Heart right ventricle (tissue), 16 donors: ENCODE results near the gene LTBP2. TPM values are rescaled to one million over a fixed set of nuclear protein-coding genes. Genes with fewer than 3 reads are reported as not detected.

ENCODE experiments used
- ATAC-seq, 8 donors: fragments of 200-7000 bp; cut with Tn5 transposase; one replicate each; pipeline ENCODE4 v1.9.1; 2020; ENCODE audit warnings: mild to moderate bottlenecking in 8 of 8, moderate library complexity in 8 of 8, moderate number of reproducible peaks in 1 of 8
- DNase-seq, 2 donors: peaks; one replicate each; pipeline ENCODE4 v3.0.0-alpha.2; 2020
- H3K27ac ChIP-seq, 10 donors: fragments of 200-600 bp; sonication (generic) in 2 of 10; one replicate each; pipeline versions ENCODE4 v1.5.0 to v1.8.0; 2020 to 2022; ENCODE audit warnings: mild to moderate bottlenecking in 3 of 10
- H3K27me3 ChIP-seq, 7 donors: fragments of 200-600 bp; one replicate each; pipeline ENCODE4 v1.8.0; 2021 to 2022; ENCODE audit warnings: mild to moderate bottlenecking in 2 of 7
- H3K36me3 ChIP-seq, 9 donors: fragments of 200-600 bp; sonication (generic) in 1 of 9; one replicate each; pipeline versions ENCODE4 v1.5.0 to v1.8.0; 2020 to 2022; ENCODE audit warnings: mild to moderate bottlenecking in 2 of 9
- H3K4me1 ChIP-seq, 9 donors: fragments of 200-600 bp; sonication (generic) in 1 of 9; one replicate each; pipeline versions ENCODE4 v1.5.0 to v1.8.0; 2020 to 2022; ENCODE audit warnings: mild to moderate bottlenecking in 4 of 9
- H3K4me3 ChIP-seq, 10 donors: fragments of 200-600 bp; sonication (generic) in 2 of 10; one replicate each; pipeline versions ENCODE4 v1.5.0 to v1.8.0; 2020 to 2022; ENCODE audit warnings: mild to moderate bottlenecking in 7 of 10, moderate library complexity in 2 of 10
- H3K9me3 ChIP-seq, 11 donors: fragments of 200-600 bp in 10 of 11; sonication (generic) in 2 of 11; one replicate each; pipeline versions ENCODE4 v1.5.0 to v1.8.0; 2013 to 2022; ENCODE audit warnings: mild to moderate bottlenecking in 2 of 11, control low read depth in 1 of 11, moderate library complexity in 1 of 11
- CTCF ChIP-seq, 9 donors: fragments of 200-600 bp; sonication (generic) in 2 of 9; IDR thresholded peaks; one replicate each; pipeline versions ENCODE4 v1.5.0 to v1.8.0; 2021 to 2022; ENCODE audit warnings: antibody characterized with exemption in 9 of 9, mild to moderate bottlenecking in 5 of 9, moderate library complexity in 1 of 9
- WGBS, 2 donors: extraction: QIAGEN DNeasy Blood & Tissue Kit; methylation state at CpG; one replicate each; pipeline ENCODE4 v1.1.7; 2013; ENCODE audit warnings: inconsistent platforms in 1 of 2; 5-methylcytosine and 5-hydroxymethylcytosine counted together
- intact Hi-C, 10 donors: fragments of 100-400 bp; cut with DNase I; formaldehyde crosslinking; loops; one replicate each; pipeline versions ENCODE4 v1.11.1 to v1.14.2; 2022
- polyA plus RNA-seq, 2 donors: library from polyadenylated mRNA; stranded (reverse); fragments of 200-250 nt; gene quantifications; one replicate each; pipeline ENCODE4 v1.2.3, GENCODE V29; 2013
- total RNA-seq, 10 donors: library from RNA; stranded (reverse); fragmentation: NEBNext Ultra II Directional in 3 of 10; extraction: Animal tissue kit (Norgen Biotek cat#: 25700) in 3 of 10; gene quantifications; one replicate each; pipeline versions ENCODE4 v1.2.1 to v1.2.4, GENCODE V29; 2021 to 2023
- donor health status: Arrhythmogenic right ventricular cardiomyopathy.
- donor health status: ischemic (EF 13 %, LVEDD 7.1; RV severe dilation, severe dysfunction).
- donor health status: healthy with polysubstance abuse.
- donor health status: DM: no; HTN: yes; CAD: no.
- donor health status: DM: no; HTN: no; CAD: no.
- donor health status: ischemic (EF 25% LVEDD 6.9; RV normal size, moderate dysfunction).
- donor health status: ischemic (EF 25% LVEDD 5.7; RV mildly dilated, moderate dysfunction).
- donor health status: healthy.
- donor health status: DM: yes; HTN: yes; CAD: no.
- donor health status: Ischemic cardiomyopathy.
- donor health status: ischemic (EF 35%, LVEDD 5.7; RV mildly dilated, moderate dysfunction).
- donor health status: nonischemic (EF 11% LVEDD 7.7; RV severe dilation, severe dysfunction).
- donor health status: DM: yes; HTN: yes; CAD: no.
- donor health status: PGD.
- donor health status: ischemic (EF 29% LVEDD 5.4; RV normal size, mild dysfunction).
- donor health status: nonischemic (EF 23%, LVEDD 6.1; RV moderate dilation, normal function).

The LTBP2 gene
- total and polyA plus RNA-seq, 12 donors, result 3.5 to 50.3 (median 17.3) TPM

DNA sequence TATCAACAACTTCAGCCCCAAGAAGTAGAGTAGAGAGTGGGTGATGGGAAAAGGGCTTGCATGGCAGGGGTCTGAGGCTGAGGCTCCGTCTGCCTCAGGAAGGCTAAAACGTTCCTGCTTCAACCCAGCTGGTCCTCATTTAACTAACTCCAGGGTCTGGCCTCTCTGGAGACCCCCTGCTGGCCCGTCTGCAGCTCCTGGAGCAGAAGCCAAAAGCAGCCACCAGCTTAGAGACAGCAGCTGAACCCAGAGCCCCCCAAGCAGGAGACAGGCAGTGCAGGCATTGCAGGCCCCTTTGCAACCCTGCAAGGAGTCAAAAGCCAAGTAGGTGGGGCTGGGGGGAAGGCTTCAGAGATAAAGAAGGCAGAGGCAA is 25.1 kb upstream of the LTBP2 start:
- Histone ChIP-seq H3K4me3 (no peak overlapping the region), H3K9me3 (no peaks in the 10 kb centered on the region), H3K36me3 (no peaks in the 10 kb centered on the region), H3K27ac (peak overlapping the region in 1 of 10 donors; percentile 4), H3K4me1 (peaks cover 0 to 26% (median 4%) of the 10 kb centered on the region in 9 donors), H3K27me3 (peaks cover 0 to 9% (median 0%) of the 10 kb centered on the region in 7 donors)
- TF ChIP-seq CTCF (IDR thresholded peaks at IDR 0.05), result no peak
- 65 to 75% methylated on average over 3 of the region's 3 CpGs for WGBS, 2 donors
- intact Hi-C loops, result no loop called here
- DNase-seq, result no peak
- ATAC-seq, result no peak

- Histone ChIP-seq H3K27me3 (peaks cover 0 to 9% (median 0%) of the 10 kb centered on the region in 7 donors), H3K36me3 (no peaks in the 10 kb centered on the region), H3K4me1 (peaks cover 0 to 26% (median 4%) of the 10 kb centered on the region in 9 donors), H3K27ac (peak overlapping the region in 1 of 10 donors; percentile 19), H3K9me3 (no peaks in the 10 kb centered on the region), H3K4me3 (no peak overlapping the region)
- DNase-seq, result no peak
- no peak for ATAC-seq
- intact Hi-C loops, result no loop called here
- no peak for TF ChIP-seq CTCF (IDR thresholded peaks at IDR 0.05)
- 81 to 88% methylated on average over 10 of the region's 10 CpGs for WGBS, 2 donors
Observed at GRCh38 chr14:74636424-74637177, 24.6 kb upstream of the LTBP2 start.

GRCh38 chr14:74635847-74636246 is 23.8 kb upstream of the LTBP2 start:
- Histone ChIP-seq H3K4me1 (peaks cover 0 to 22% (median 4%) of the 10 kb centered on the region in 9 donors), H3K4me3 (no peak overlapping the region), H3K27ac (no peak overlapping the region), H3K9me3 (no peaks in the 10 kb centered on the region), H3K27me3 (peaks cover 0 to 9% (median 0%) of the 10 kb centered on the region in 7 donors), H3K36me3 (no peaks in the 10 kb centered on the region)
- intact Hi-C loops, result no loop called here
- WGBS, 2 donors, result 88 to 92% methylated on average over 3 of the region's 3 CpGs
- ATAC-seq, result no peak
- TF ChIP-seq CTCF (IDR thresholded peaks at IDR 0.05), result no peak
- no peak for DNase-seq

GRCh38 chr14:74634964-74635363 is 22.9 kb upstream of the LTBP2 start:
- Histone ChIP-seq H3K4me3 (no peak overlapping the region), H3K4me1 (peaks cover 0 to 22% (median 4%) of the 10 kb centered on the region in 9 donors), H3K27me3 (peaks cover 0 to 9% (median 0%) of the 10 kb centered on the region in 7 donors), H3K9me3 (no peaks in the 10 kb centered on the region), H3K36me3 (no peaks in the 10 kb centered on the region), H3K27ac (peak overlapping the region in 3 of 10 donors; percentile 25 to 62 (median 39))
- intact Hi-C loops, result no loop called here
- ATAC-seq, result peak in 4 of 8 donors; percentile 17 to 70 (median 40)
- TF ChIP-seq CTCF (IDR thresholded peaks at IDR 0.05), result no peak
- DNase-seq, result no peak
- 57 to 72% methylated on average over 2 of the region's 2 CpGs for WGBS, 2 donors
